ENCODE data around the gene MRPL36.

DNA sequence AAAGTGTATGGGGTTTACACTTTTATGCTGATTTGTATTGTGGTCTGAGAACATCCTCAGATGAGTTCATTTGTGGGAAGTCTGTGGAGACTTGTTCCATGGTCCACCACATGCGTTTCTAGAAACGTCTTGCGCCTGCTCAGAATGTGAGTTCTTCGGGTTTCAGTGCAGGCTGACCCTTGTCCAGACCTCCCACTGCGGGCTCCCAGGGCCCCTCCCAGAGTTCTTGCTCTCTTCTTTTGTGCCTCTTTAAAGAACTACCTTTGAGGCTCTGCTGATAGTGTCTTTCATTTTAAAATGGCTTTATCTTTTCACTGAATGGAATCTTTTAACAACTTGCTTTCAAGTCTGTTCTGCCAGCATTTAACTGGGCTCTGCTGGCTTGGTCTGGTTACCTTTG lies 19.1 kb upstream of the MRPL36 start:
- TF ChIP-seq, protein P1, sequence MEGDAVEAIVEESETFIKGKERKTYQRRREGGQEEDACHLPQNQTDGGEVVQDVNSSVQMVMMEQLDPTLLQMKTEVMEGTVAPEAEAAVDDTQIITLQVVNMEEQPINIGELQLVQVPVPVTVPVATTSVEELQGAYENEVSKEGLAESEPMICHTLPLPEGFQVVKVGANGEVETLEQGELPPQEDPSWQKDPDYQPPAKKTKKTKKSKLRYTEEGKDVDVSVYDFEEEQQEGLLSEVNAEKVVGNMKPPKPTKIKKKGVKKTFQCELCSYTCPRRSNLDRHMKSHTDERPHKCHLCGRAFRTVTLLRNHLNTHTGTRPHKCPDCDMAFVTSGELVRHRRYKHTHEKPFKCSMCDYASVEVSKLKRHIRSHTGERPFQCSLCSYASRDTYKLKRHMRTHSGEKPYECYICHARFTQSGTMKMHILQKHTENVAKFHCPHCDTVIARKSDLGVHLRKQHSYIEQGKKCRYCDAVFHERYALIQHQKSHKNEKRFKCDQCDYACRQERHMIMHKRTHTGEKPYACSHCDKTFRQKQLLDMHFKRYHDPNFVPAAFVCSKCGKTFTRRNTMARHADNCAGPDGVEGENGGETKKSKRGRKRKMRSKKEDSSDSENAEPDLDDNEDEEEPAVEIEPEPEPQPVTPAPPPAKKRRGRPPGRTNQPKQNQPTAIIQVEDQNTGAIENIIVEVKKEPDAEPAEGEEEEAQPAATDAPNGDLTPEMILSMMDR (IDR thresholded peaks at IDR 0.05), result no peak
- no peak for TF ChIP-seq ZFX (IDR thresholded peaks at IDR 0.05; ENCODE audit: borderline replicate concordance)
